H1 (cell line): ENCODE measurements around the gene SHANK2. TPM values are rescaled to one million over a fixed set of nuclear protein-coding genes. Genes with fewer than 3 reads are reported as not detected.

Experiments used
- CEBPB ChIP-seq: IDR thresholded peaks from 2 replicates; pipeline ENCODE4 v1.6.1; 2012; ENCODE audit warnings: low read depth, low read length
- NANOG ChIP-seq: IDR thresholded peaks from 2 replicates; pipeline ENCODE4 v1.6.1; 2011; ENCODE audit warnings: low read length, low read depth, mild to moderate bottlenecking, inconsistent platforms; ENCODE audit not compliant: insufficient read depth, poor library complexity, severe bottlenecking
- RFX5 ChIP-seq: IDR thresholded peaks from 2 replicates; pipeline ENCODE4 v1.6.1; 2011; ENCODE audit warnings: low read depth, low read length, improper control_type of control experiment, borderline replicate concordance
- SP1 ChIP-seq: IDR thresholded peaks from 2 replicates; pipeline ENCODE4 v1.6.1; 2011; ENCODE audit warnings: low read depth, low read length
- polyA plus RNA-seq, 7 experiments: library from polyadenylated mRNA; depleted of rRNA in 3 of 7; stranded (reverse) in 5 of 7; unstranded in 2 of 7; fragments of >200 nt in 5 of 7; fragments of 200-250 nt in 2 of 7; gene quantifications; 1 replicate in 5 of 7; 2 replicates in 1 of 7; 4 replicates in 1 of 7; pipeline versions ENCODE4 v1.2.1 to v1.2.3, GENCODE V29; 2011 to 2013; ENCODE audit warnings: missing spikeins in 2 of 7, mixed read lengths in 2 of 7
- total RNA-seq: library from RNA; stranded (reverse); fragmentation: NEBNext Ultra II Directional; extraction: Animal tissue kit (Norgen Biotek cat#: 25700); gene quantifications from 2 replicates; pipeline ENCODE4 v1.2.1, GENCODE V29; 2021

The SHANK2 gene
- total and polyA plus RNA-seq, 2 of the 8 experiments (the other 6 are each of a cell fraction or from before 2014, with no cell fraction given): 10.1 to 54.2 TPM

DNA sequence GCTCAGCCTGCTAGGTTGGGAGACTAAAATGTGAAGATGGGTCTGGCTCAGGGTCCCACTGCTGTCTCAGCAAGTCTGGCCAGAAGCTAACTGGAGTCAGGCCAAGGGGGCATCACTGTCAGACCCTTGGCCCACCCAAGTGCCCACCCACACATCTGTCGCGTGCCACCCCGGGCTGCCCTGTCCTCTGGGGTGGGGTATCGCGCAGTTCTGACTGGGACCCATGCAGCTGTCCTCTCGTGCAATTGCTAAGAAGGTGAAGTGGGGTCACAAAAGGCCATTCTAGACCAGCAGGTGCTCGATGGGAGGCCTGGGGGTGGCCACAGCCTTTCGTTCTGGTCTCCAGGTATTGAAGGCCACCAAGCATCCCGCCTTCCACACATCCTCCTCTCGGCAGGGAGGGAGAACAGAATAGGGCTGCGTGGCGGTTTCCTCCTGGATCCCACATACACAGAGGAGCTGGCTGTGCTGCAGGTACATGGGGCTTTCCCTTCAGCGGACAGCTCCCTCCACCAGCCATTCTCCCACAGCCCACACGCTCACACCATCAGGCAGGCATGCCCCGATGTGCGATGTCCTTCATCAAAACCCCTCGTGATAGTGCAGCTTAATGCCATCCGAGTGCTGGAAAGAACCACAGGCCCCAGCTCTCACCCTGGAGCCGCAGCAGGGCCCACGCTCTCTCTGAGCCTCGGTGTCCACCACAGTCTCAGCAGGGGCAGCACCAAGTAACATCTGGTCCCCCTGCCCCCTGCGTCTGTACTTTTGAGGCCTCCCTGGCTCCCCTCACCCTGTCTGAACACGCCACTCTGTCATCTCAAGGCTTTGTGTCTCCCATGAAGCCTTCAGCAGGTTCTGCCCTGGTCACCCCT is 37.6 kb downstream of the SHANK2 start (continued):
- no peak for TF ChIP-seq NANOG
- TF ChIP-seq CEBPB: no peak
- no peak for TF ChIP-seq SP1
- TF ChIP-seq RFX5: no peak
